GM12873 (cell line): ENCODE measurements around the gene XG.

Experiments used
- TF ChIP-seq, protein P1 (sequence below): IDR thresholded peaks from 2 replicates; pipeline ENCODE4 v1.5.1; 2012; ENCODE audit warnings: low read depth, mild to moderate bottlenecking, moderate library complexity, low read length, control low read depth; ENCODE audit not compliant: insufficient read depth; ENCODE audit errors: missing control alignments

The XG gene

GRCh38 chrX:2831471-2832228 lies 79.8 kb downstream of the XG start:
- TF ChIP-seq, protein P1, sequence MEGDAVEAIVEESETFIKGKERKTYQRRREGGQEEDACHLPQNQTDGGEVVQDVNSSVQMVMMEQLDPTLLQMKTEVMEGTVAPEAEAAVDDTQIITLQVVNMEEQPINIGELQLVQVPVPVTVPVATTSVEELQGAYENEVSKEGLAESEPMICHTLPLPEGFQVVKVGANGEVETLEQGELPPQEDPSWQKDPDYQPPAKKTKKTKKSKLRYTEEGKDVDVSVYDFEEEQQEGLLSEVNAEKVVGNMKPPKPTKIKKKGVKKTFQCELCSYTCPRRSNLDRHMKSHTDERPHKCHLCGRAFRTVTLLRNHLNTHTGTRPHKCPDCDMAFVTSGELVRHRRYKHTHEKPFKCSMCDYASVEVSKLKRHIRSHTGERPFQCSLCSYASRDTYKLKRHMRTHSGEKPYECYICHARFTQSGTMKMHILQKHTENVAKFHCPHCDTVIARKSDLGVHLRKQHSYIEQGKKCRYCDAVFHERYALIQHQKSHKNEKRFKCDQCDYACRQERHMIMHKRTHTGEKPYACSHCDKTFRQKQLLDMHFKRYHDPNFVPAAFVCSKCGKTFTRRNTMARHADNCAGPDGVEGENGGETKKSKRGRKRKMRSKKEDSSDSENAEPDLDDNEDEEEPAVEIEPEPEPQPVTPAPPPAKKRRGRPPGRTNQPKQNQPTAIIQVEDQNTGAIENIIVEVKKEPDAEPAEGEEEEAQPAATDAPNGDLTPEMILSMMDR = no peak

GRCh38 chrX:2837961-2838360 lies 86.1 kb downstream of the XG start:
- TF ChIP-seq, protein P1 = no peak

- TF ChIP-seq, protein P1 = no peak
Observed at GRCh38 chrX:2840961-2841360, 89.1 kb downstream of the XG start.

- TF ChIP-seq, protein P1 = no peak
Observed at GRCh38 chrX:2841537-2841936, 89.7 kb downstream of the XG start.

- TF ChIP-seq, protein P1 = no peak
Observed at GRCh38 chrX:2846992-2847391, 95.2 kb downstream of the XG start.

GRCh38 chrX:2848871-2849301 lies 97.0 kb downstream of the XG start:
- TF ChIP-seq, protein P1 = no peak

DNA sequence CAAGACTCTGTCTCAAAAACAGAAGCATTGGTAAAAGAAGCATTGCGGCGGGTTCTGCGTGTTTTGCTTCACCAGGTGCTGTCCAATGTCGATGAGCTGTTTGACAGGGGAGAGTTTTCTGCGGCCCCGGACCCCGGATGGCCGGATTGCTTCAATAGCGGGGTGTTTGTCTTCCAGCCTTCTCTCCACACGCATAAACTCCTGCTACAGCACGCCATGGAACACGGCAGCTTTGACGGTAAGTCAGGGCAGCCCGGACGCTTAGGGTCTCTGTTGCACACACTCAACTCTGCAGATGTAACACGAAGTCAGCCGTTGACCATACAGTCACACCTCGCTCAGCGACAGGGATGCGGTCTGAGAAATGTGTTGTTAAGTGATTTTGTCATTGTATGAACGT lies 103.1 kb downstream of the XG start:
- TF ChIP-seq, protein P1 = no peak

DNA sequence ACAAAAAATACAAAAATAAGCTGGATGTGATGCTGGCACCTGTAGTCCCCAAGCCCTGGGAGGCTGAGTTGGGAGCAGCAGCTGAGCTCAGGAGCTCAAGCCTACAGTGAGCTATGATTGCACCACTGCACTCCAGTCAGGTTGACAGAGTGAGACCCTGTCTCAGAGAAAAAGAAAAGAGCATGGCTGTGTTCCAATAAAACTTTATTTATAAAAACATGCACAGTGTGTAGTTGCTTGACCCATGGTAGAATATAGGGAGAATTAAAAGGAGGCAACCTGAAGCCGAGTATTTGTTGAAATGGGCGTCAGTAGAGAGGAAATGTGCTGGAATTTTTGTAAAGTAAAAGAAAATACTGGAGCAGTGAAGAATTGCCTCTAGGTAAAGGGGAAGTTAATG lies 103.9 kb downstream of the XG start:
- TF ChIP-seq, protein P1 = no peak
